HCT116 (cell line): ENCODE data around the gene BAIAP2. TPM values are rescaled to one million over a fixed set of nuclear protein-coding genes. Genes with fewer than 3 reads are reported as not detected.
"Not testable (repeated sequence)": the region's sequence is repeated elsewhere in the genome, so short reads cannot be mapped to it uniquely, and the experiment has no call there.

Experiments
- ATAC-seq: fragments of 200-7000 bp; cut with Tn5 transposase; 2 replicates; pipeline ENCODE4 v1.9.1; 2020; ENCODE audit warnings: mild to moderate bottlenecking, moderate library complexity
- BruUV-seq: library from RNA; stranded (reverse); fragments of 400-500 nt; replicated peaks from 2 replicates; lab custom pipeline; 2021; lab: Mats Ljungman, UMichigan
- CTCF ChIA-PET: fragments of 300-600 bp; sonication (Branson Sonifier 250); formaldehyde crosslinking; loops from one replicate; lab custom pipeline; 2021; ENCODE audit warnings: antibody characterized with exemption; lab: Charles Lee
- POLR2A ChIA-PET: fragments of 300-600, 350-600 bp; sonication (Branson Sonifier 250); formaldehyde crosslinking; loops from one replicate; lab custom pipeline; 2021; ENCODE audit warnings: antibody characterized with exemption; lab: Charles Lee
- RAD21 ChIA-PET, 2 experiments: fragments of 300-600 bp; sonication (Branson Sonifier 250); formaldehyde crosslinking; loops; one replicate each; lab custom pipeline; 2023; ENCODE audit warnings: low total read pairs in 2 of 2; ENCODE audit not compliant: uncharacterized antibody in 2 of 2, unreplicated experiment in 2 of 2, low non-redundant PET in 1 of 2; lab: Charles Lee
- DNase-seq: peaks from one replicate; pipeline ENCODE4 v3.0.0-alpha.2; 2010; ENCODE audit warnings: low read depth, low spot score
- H2AFZ ChIP-seq: fragments of 200-600 bp; shearing (Covaris generic), sonication (generic); 2 replicates; pipeline ENCODE4 v1.6.1; 2017; ENCODE audit warnings: low read depth, mixed run types, mixed read lengths, antibody characterized with exemption, low read length; ENCODE audit not compliant: poor library complexity, severe bottlenecking
- H3K27ac ChIP-seq: 2 replicates; pipeline ENCODE4 v1.5.1; 2012; ENCODE audit warnings: low read depth, low read length
- H3K27me3 ChIP-seq: fragments of 200-600 bp; sonication (generic); 2 replicates; pipeline ENCODE4 v1.6.1; 2016; ENCODE audit warnings: mixed run types, low read length, mixed read lengths; ENCODE audit not compliant: insufficient read depth
- H3K36me3 ChIP-seq, 2 experiments: fragments of 200-500 bp in 1 of 2; fragments of 200-600 bp in 1 of 2; sonication (Bioruptor generic) in 1 of 2; sonication (generic) in 1 of 2; 2 replicates each; pipeline versions ENCODE4 v1.5.1 to v1.6.1; 2014 to 2016; ENCODE audit warnings: low read length in 2 of 2, inconsistent platforms in 1 of 2, mixed read lengths in 1 of 2, mixed run types in 1 of 2; ENCODE audit not compliant: insufficient read depth in 2 of 2, control insufficient read depth in 1 of 2
- H3K4me1 ChIP-seq, 2 experiments: fragments of 200-600 bp in 1 of 2; sonication (generic) in 1 of 2; 2 replicates each; pipeline versions ENCODE4 v1.5.1 to v1.6.1; 2012 to 2017; ENCODE audit warnings: low read length in 2 of 2, inconsistent platforms in 1 of 2, mild to moderate bottlenecking in 1 of 2, mixed read lengths in 1 of 2, mixed run types in 1 of 2, moderate library complexity in 1 of 2; ENCODE audit not compliant: insufficient read depth in 2 of 2, control insufficient read depth in 1 of 2
- H3K4me2 ChIP-seq: fragments of 200-600 bp; sonication (generic); 2 replicates; pipeline ENCODE4 v1.6.1; 2017; ENCODE audit warnings: mixed run types, low read length, mixed read lengths
- H3K4me3 ChIP-seq, 2 experiments: fragments of 200-600 bp in 1 of 2; sonication (generic) in 1 of 2; replicated peaks in 1 of 2; 2 replicates each; pipeline ENCODE4 v1.5.1; 2011 to 2016; ENCODE audit warnings: low read length in 2 of 2, control low read depth in 1 of 2, low read depth in 1 of 2, mild to moderate bottlenecking in 1 of 2, mixed read lengths in 1 of 2, mixed run types in 1 of 2
- H3K79me2 ChIP-seq: fragments of 200-600 bp; sonication (generic); 2 replicates; pipeline ENCODE4 v1.6.1; 2017; ENCODE audit warnings: mild to moderate bottlenecking, mixed run types, low read length, moderate library complexity, mixed read lengths; ENCODE audit not compliant: insufficient read depth
- H3K9ac ChIP-seq: fragments of 200-600 bp; sonication (generic); 2 replicates; pipeline ENCODE4 v1.6.1; 2016; ENCODE audit warnings: low read length, mixed read lengths
- H3K9me2 ChIP-seq: fragments of 200-600 bp; sonication (generic), shearing (Covaris generic); 2 replicates; pipeline ENCODE4 v1.6.1; 2017; ENCODE audit warnings: mixed run types, mild to moderate bottlenecking, moderate library complexity; ENCODE audit not compliant: insufficient read depth
- H3K9me3 ChIP-seq, 2 experiments: fragments of 200-500 bp in 1 of 2; fragments of 200-600 bp in 1 of 2; sonication (Bioruptor generic) in 1 of 2; sonication (generic) in 1 of 2; 2 replicates each; pipeline ENCODE4 v1.6.1; 2014 to 2017; ENCODE audit warnings: low read length in 2 of 2, mixed read lengths in 2 of 2, inconsistent platforms in 1 of 2, low read depth in 1 of 2, mild to moderate bottlenecking in 1 of 2, mixed run types in 1 of 2, moderate library complexity in 1 of 2; ENCODE audit not compliant: control insufficient read depth in 1 of 2, insufficient read depth in 1 of 2
- H4K20me1 ChIP-seq: fragments of 200-600 bp; sonication (generic), shearing (Covaris generic); 2 replicates; pipeline ENCODE4 v1.6.1; 2017; ENCODE audit warnings: mixed run types, mild to moderate bottlenecking, moderate library complexity; ENCODE audit not compliant: insufficient read depth
- CBX3 ChIP-seq: IDR thresholded peaks from 2 replicates; pipeline ENCODE4 v1.6.1; 2012; ENCODE audit warnings: low read depth
- ELF1 ChIP-seq: IDR thresholded peaks from 2 replicates; pipeline ENCODE4 v1.6.1; 2012; ENCODE audit warnings: low read depth, borderline replicate concordance
- POLR2A ChIP-seq: IDR thresholded peaks from 2 replicates; pipeline ENCODE4 v1.7.0; 2011; ENCODE audit warnings: borderline replicate concordance; ENCODE audit not compliant: insufficient read depth, insufficient read length; ENCODE audit errors: extremely low read depth
- SIN3A ChIP-seq: IDR thresholded peaks from 2 replicates; pipeline ENCODE4 v1.6.1; 2012; ENCODE audit warnings: low read depth
- SP1 ChIP-seq: IDR thresholded peaks from 2 replicates; pipeline ENCODE4 v1.6.1; 2012; ENCODE audit warnings: low read depth
- YY1 ChIP-seq: IDR thresholded peaks from 2 replicates; pipeline ENCODE4 v1.6.1; 2011; ENCODE audit warnings: low read length, low read depth, moderate library complexity, mild to moderate bottlenecking; ENCODE audit not compliant: insufficient replicate concordance; ENCODE audit errors: extremely low read depth
- ZNF274 ChIP-seq: fragments of 200-500 bp; sonication (Bioruptor generic); IDR thresholded peaks from 2 replicates; pipeline ENCODE4 v1.6.1; 2014; ENCODE audit warnings: mild to moderate bottlenecking, low read depth, low read length, inconsistent platforms
- intact Hi-C: fragments of 100-400 bp; cut with micrococcal nuclease; formaldehyde crosslinking; loops from 2 replicates; pipeline ENCODE4 v1.10.0; 2022
- total RNA-seq: library from RNA; stranded (reverse); gene quantifications from one replicate; pipeline ENCODE4 v1.2.1, GENCODE V29; 2021; ENCODE audit not compliant: unreplicated experiment
- TF ChIP-seq, protein P1 (sequence below), 3 experiments: fragments of 200-600 bp in 1 of 3; sonication (generic) in 1 of 3; IDR thresholded peaks in 2 of 3; conservative IDR thresholded peaks in 1 of 3; 2 replicates each; pipeline ENCODE4 v1.5.1; 2012 to 2017; ENCODE audit warnings: low read depth in 2 of 3, low read length in 2 of 3, antibody characterized with exemption in 1 of 3, borderline replicate concordance in 1 of 3, control low read depth in 1 of 3, mild to moderate bottlenecking in 1 of 3, mixed read lengths in 1 of 3, mixed run types in 1 of 3, moderate library complexity in 1 of 3; ENCODE audit not compliant: insufficient read depth in 1 of 3

Gene BAIAP2
- total RNA-seq, 1 experiment from 2014 or later: 105 TPM

GRCh38 chr17:81076141-81076679 is 41.3 kb downstream of the BAIAP2 start (continued):
- TF ChIP-seq, protein P1, sequence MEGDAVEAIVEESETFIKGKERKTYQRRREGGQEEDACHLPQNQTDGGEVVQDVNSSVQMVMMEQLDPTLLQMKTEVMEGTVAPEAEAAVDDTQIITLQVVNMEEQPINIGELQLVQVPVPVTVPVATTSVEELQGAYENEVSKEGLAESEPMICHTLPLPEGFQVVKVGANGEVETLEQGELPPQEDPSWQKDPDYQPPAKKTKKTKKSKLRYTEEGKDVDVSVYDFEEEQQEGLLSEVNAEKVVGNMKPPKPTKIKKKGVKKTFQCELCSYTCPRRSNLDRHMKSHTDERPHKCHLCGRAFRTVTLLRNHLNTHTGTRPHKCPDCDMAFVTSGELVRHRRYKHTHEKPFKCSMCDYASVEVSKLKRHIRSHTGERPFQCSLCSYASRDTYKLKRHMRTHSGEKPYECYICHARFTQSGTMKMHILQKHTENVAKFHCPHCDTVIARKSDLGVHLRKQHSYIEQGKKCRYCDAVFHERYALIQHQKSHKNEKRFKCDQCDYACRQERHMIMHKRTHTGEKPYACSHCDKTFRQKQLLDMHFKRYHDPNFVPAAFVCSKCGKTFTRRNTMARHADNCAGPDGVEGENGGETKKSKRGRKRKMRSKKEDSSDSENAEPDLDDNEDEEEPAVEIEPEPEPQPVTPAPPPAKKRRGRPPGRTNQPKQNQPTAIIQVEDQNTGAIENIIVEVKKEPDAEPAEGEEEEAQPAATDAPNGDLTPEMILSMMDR (IDR thresholded peaks at IDR 0.05 in 2 of 3, conservative IDR thresholded peaks at IDR 0.05 in 1 of 3; ENCODE audit: borderline replicate concordance in 1 of 3, insufficient read depth in 1 of 3, low read depth in 2 of 3, low read length in 2 of 3): no peak
- TF ChIP-seq CBX3 (no peak), SP1 (no peak), ELF1 (no peak), ZNF274 (no peak), SIN3A (no peak), YY1 (no peak), POLR2A (no peak)

GRCh38 chr17:81078026-81078913 is 43.3 kb downstream of the BAIAP2 start:
- H3K27ac ChIP-seq, ATAC-seq, H3K9me3 ChIP-seq, H3K9me2 ChIP-seq, intact Hi-C loops, H3K9ac ChIP-seq, BruUV-seq, H2AFZ ChIP-seq, H3K4me2 ChIP-seq, H3K27me3 ChIP-seq, DNase-seq, H3K4me1 ChIP-seq, H3K4me3 ChIP-seq, POLR2A ChIA-PET, RAD21 ChIA-PET: not testable (repeated sequence)
- H4K20me1 ChIP-seq: peaks cover 11% of the 10 kb centered on the region; the same call in 1 of the 2 replicates
- CTCF ChIA-PET: interaction anchor here (1.2 kb wide), 1 partner anchor 24 kb away, joined by 3 read pairs; no protein-coding TSS in a partner anchor
- H3K79me2 ChIP-seq: peaks cover 86% of the 10 kb centered on the region; the same call in 1 of the 2 replicates
- H3K36me3 ChIP-seq: peaks cover 5 to 39% of the 10 kb centered on the region in 2 experiments; a peak in 3 of 4 replicates
